T-helper 1 cell treated with Interleukin-12 subunit alpha and Interleukin-12 subunit beta and Interleukin-4 antibody, amounts not matched to agents 30 ng/mL and 1 ng/mL, for 36 hours (primary cell): Measurements from ENCODE around the gene PEX16. TPM values are rescaled to one million over a fixed set of nuclear protein-coding genes. Genes with fewer than 3 reads are reported as not detected.

ENCODE experiments used
- intact Hi-C: fragments of 100-400 bp; cut with micrococcal nuclease; formaldehyde crosslinking; loops from one replicate; pipeline ENCODE4 v1.15.1; 2024
- total RNA-seq: library from RNA; stranded (reverse); gene quantifications from 2 replicates; pipeline ENCODE4 v1.2.3, GENCODE V29; 2022

PEX16 gene
- total RNA-seq, 1 donor from 2014 or later, result 53.3 TPM

DNA sequence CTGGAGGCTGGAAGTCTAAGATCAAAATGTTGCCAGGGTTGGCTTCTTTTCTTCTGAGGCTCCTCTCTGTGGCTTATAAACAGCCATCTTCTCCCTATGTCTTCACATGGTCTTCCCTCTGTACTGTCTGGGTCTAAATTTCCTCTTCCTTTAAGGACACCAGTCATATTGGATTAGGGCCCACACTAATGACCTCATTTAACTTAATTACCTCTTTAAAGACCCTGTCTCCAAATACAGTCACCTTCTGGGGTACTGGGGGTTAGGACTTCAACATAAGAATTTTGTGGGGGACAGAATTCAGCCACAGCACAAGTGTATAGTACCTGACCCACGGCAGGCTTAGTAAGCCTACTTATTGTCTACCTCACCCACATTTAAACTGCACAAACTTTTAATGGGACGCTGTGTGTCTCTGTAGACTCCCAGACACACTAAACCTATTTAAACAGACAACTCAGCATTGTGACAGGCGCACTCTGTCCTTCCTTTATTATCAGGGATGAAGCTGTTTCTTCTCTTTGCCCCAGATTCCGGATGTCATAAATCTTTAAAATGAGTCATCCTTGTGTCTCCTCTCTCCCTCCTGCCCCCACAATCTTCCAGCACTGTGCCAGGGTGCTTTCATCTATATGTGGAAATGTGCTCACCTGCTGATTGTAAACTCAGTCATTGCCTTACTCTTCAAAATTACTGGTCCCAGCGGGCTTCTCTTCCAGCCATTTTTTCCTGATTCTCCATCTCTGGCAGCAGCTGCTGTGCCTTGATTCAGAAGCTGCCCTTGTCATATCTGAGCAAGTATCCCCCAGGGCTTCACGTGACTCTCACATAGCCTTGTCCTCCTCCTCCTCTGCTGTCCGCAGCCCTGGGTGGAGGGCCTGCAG, 37.6 kb downstream of the PEX16 start:
- intact Hi-C loops, result no loop called here

DNA sequence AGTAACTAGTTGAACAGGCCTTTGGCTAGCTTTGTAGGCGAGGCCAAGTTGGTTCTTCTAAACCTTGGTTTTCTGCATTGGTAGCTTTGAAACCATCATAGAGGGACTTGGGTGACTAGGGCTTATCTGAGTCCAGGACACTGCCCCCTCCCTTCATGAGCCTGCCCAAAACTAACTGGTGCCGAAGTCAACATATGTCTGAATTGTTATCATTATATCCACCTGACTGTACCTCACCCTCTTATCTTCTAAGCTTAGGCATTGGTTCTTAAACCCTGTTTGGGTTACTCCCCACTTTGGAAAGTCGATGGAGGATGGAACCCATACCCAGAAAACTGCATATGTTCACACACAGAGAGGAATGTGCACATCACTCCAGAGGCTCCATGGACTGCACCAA, 39.8 kb downstream of the PEX16 start:
- intact Hi-C loops, result no loop called here

GRCh38 chr11:45877221-45877620, 40.5 kb downstream of the PEX16 start:
- intact Hi-C loops, result no loop called here

- intact Hi-C loops, result no loop called here
Observed at GRCh38 chr11:45876401-45876800, 41.3 kb downstream of the PEX16 start.

DNA sequence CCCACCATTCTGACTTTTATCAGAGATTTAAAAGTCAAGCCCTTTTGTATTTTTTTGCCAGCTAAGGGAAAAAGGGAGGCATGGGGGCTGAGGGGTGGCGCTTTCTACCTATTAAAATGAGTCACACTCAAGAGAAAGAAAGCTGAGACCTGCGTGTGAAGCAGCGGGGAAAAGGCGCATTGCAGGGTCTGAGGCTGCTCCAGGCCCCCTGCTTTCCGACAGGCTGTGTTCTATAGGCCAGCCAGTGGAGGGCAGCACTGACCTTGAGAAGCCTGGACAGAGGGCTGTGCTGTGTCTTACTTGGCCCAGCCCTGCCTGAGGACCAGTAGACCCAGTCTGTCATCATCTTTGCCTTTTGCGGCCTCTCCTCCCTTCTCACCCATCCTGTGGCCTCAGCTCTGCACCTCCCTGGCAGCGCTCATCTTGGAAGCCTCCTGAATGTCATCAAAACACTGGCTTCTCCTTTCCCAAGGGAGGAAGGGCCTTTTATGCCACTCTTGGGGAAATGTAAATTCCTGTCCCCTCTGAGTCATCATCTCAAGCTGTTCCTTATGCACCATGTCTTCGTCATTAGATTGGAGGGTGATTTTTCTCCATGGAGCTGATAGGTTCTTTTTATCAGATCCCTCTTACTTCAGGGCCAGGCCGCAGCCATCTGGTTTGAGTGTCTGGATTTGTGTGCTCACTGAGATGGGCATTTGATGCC, 44.9 kb downstream of the PEX16 start:
- intact Hi-C loops, result loop anchor here (1.0 kb wide), 1 partner anchor 133 kb away; no protein-coding TSS in a partner anchor

DNA sequence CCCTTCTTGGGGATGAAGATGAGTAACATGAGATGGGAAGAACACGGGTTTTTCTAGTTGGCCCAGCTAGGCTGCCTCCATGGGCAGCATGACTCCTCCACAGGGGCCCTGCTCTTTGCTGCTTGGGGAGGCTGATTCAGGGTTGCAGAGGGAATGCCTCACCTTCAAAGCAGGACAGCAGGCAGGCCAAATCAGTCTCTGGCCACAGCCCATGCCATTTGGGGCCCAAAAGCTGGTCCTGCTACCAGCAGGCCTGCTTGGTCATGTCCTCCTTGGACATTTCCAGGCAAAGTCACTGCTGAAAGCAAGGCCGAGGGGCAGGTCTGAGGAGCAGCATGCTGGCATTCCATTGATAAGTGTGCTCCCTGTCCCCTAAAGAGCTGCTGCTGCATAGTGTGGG, 46.0 kb downstream of the PEX16 start:
- intact Hi-C loops, result loop anchor here (1.0 kb wide), 1 partner anchor 135 kb away; no protein-coding TSS in a partner anchor

- intact Hi-C loops, result no loop called here
Observed at GRCh38 chr11:45870706-45871105, 47.0 kb downstream of the PEX16 start.

GRCh38 chr11:45869551-45869950, 48.1 kb downstream of the PEX16 start:
- intact Hi-C loops, result no loop called here

- intact Hi-C loops, result no loop called here
Observed at GRCh38 chr11:45864041-45864440, 53.6 kb downstream of the PEX16 start.

DNA sequence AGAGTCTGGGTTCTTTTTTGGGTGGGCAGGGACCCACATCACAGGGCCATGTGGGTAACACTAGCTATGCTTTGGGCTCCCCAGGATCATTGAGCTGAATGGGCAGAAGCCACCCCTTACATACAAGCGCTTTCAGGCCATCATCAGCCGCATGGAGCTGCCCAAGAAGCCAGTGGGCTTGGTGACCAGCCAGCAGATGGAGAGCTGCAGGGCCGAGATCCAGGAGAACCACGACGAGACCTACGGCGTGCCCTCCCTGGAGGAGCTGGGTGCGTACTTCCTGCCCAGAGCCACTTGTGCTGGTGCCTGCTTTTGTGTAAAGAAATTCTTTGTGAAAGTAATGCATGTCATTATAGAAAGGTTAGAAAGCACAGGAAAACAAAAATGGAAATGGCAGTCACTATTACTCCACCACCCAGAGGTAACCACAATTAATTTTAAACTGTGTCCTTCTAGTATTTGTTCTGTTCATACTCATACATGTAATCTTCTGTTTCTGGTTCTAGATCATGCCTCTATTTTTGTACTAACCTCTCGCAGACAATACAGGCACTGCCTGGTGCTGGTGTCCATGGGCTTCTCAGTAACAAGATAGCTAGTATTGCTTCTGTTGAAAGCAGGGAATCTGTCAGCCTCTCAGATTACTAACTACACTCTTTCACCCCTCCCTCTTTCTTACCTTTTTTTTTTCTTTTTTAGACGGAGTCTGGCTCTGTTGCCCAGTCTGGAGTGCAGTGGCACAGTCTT, 56.7 kb downstream of the PEX16 start:
- intact Hi-C loops, result no loop called here

DNA sequence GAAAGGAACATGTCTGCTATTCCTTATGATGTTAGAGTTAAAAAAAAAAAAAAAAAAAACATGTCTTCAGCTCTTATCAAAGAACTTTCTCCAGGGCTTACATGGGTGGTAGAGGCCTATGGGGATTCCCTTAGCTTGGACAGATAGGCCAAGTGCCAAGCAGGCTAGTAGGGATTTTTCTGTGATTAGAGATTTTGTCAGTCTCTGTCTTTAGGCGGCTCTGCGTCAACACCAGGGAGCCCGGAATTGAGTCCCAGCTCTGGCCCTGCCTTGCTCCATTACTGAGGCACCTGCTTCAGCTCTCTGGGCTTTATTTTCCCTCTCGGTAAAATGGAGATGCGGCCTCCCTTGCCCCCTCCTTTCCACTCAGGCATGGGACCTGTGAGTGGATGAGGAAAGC, 57.3 kb downstream of the PEX16 start:
- intact Hi-C loops, result no loop called here

Other genes with a start within 250 kb of the PEX16 start
- 23.9 and 24.4 TPM in 2 replicates for gene SLC35C1, start 112.7 kb downstream of the PEX16 start, total RNA-seq
- 24.0 and 27.9 TPM in 2 replicates for gene CRY2, start 70.4 kb downstream of the PEX16 start, total RNA-seq
- 0.96 and 1.9 TPM in 2 replicates for gene MAPK8IP1, start 32.2 kb downstream of the PEX16 start, total RNA-seq
- 2.7 and 3.4 TPM in 2 replicates for gene FREY1, start 10.6 kb downstream of the PEX16 start, total RNA-seq
- gene LARGE2, start 4.8 kb upstream of the PEX16 start, total RNA-seq, result not detected in 2 replicates
- 44.1 and 47.7 TPM in 2 replicates for gene PHF21A, start 203.6 kb upstream of the PEX16 start, total RNA-seq